Activated CD8-positive, alpha-beta memory T cell treated with anti-CD3 and anti-CD28 coated beads, Interleukin-2, amount 50 U/mL, for 1 hour (primary cell): Measurements from ENCODE around the gene ZNF699.
"Not testable (repeated sequence)": the region's sequence is repeated elsewhere in the genome, so short reads cannot be mapped to it uniquely, and the experiment has no call there.

Experiments
- DNase-seq: peaks from one replicate; pipeline ENCODE4 v3.0.0-alpha.2; 2020; ENCODE audit errors: extremely low read depth

ZNF699 gene

DNA sequence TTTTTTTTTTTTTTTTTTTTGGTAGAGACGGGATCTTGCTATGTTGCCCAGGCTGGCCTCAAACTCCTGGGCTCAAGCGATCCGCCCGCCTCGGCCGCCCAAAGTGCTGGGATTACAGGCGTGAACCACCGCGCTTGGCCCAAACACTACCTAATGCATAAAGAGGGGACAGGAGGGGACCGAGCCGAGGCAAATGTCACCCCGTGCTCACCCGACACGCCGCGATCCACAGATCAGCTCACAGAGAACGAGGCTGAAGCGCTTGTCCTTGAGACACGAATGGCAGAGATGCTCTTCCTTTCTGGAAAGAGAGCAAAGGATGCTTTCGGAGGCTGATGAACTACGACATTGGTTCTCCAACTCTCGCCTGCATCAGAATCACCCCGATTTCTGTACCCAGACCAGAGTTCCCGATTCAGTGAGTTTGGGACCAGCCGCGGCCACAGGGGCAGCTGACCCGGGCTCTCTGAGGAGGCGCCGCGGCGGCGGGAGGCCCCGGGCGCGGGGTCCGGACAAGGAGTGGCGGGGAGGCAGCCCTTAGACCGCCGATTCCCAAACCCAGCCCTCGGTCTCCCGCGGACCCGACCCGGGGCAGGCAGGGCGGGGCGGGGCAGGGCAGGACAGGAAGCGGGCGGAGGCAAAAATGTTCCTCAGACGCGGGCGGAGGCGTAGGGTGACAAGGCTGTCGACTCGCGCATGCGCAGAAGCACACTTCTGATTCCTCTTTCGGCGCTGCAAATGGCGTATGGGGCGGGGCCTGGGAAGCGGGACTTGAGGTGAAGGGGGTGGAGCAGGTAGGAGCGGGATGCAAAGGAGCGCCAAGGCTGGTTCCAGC lies at the start of gene ZNF699:
Gene ZNF699, minus strand, starts transcription at position 700 of the 835 bp plus-strand sequence. CDS start 4,719 bp downstream, outside the sequence.
- DNase-seq, result peak; percentile 98

- no peak for DNase-seq
These were observed 45.0 kb upstream of the ZNF699 start for GRCh38 chr19:9354651-9355050.

GRCh38 chr19:9353011-9353410 lies 43.4 kb upstream of the ZNF699 start:
- DNase-seq, result no peak

DNA sequence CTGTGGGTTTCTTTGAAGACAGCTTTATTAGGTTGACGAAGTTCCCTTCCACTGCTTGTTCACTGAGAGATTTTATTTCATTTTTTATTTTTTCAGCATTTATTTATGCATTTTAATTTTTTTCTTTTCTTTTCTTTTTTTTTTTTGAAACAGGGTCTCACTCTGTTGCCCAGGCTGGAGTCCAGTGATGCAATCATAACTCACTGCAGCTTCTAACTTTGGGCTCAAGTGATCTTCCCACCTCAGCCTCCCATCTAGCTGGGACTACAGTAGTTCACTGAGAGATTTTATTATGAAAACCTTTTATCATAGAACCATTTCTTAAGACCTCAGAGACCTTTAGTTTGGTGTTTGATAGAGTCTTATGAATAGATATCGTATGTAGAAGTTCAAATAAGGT lies 42.9 kb upstream of the ZNF699 start:
- no peak for DNase-seq

GRCh38 chr19:9348671-9349070 lies 39.0 kb upstream of the ZNF699 start:
- no peak for DNase-seq

- DNase-seq, result no peak
These were observed 38.6 kb upstream of the ZNF699 start for GRCh38 chr19:9348253-9348652.

DNA sequence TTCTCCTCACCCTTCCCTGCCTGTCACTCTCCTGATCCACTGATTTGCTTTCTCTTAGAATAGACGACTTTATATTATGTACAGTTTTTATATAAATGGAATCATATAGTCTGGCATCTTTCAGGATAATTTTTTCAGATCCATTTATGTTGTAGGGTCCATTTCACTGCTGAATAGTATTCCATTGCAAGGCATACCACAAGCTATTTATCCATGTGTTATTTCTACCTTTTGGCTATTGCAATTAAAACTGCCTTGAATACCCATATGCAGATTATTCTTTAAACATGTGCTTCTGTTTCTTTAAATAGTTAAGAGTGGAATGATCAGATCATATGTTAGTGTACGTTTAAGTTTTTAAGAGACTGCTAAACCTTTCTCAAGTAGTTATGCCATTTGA lies 35.4 kb upstream of the ZNF699 start:
- no peak for DNase-seq

DNA sequence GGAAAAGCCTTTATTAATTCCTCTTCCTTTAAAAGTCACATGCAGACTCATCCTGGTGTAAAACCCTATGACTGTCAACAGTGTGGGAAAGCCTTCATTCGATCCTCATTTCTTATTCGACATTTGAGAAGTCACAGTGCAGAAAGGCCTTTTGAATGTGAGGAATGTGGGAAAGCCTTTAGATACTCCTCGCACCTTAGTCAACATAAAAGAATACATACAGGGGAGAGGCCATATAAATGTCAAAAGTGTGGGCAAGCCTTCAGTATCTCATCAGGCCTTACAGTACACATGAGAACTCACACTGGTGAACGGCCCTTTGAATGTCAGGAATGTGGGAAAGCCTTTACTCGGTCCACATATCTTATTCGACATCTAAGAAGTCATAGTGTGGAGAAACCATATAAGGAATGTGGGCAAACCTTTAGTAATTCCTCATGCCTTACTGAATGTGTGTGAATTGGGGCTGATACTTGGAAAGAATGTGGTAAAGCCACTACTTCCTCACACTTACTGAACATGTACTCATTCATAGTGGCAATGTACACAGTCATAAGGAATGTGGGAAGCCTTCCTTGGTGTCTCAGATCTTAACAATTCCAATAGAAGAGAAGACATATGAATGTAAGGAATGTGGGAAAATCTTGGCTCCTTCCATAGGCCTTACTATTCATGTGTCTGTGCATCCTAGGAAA lies 33.1 kb upstream of the ZNF699 start:
- DNase-seq, result no peak

GRCh38 chr19:9329999-9330398 lies 20.4 kb upstream of the ZNF699 start:
- DNase-seq, result no peak

- no peak for DNase-seq
These were observed 14.9 kb upstream of the ZNF699 start for GRCh38 chr19:9324584-9324962.

- peak; percentile 89 for DNase-seq
These were observed 14.4 kb upstream of the ZNF699 start, which contains the start of gene ZNF559 for GRCh38 chr19:9323919-9324583. ZNF559 (plus strand) TSS chr19:9324179; CDS start chr19:9338550, 14,371 bp downstream.

- DNase-seq, result no peak
These were observed 13.9 kb upstream of the ZNF699 start for GRCh38 chr19:9323557-9323918.

DNA sequence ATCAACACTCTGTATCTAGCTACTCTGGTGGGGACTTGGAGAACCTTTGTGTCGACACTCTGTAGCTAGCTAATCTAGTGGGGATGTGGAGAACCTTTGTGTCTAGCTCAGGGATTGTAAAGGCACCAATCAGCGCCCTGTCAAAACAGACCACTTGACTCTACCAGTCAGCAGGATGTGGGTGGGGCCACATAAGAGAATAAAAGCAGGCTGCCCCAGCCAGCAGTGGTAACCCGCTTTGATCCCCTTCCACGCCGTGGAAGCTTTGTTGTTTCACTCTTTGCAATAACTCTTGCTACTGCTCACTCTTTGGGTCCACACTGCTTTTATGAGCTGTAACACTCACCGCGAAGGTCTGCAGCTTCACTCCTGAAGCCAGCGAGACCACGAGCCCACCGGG lies 12.6 kb upstream of the ZNF699 start:
- not testable (repeated sequence) for DNase-seq

DNA sequence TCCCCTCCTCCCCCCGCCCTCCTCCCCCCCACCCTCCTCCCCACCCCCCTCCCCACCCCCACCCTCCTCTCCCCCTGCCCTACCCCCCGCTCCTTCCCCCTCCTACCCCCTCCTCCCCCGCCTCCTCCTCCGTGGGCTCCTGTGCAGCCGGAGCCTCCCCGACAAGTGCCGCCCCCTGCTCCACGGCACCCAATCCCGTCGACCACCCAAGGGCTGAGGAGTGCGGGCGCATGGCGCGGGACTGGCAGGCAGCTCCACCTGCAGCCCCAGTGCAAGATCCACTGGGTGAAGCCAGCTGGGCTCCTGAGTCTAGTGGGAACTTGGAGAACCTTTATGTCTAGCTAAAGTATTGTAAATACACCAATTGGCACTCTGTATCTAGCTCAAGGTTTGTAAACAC lies 12.1 kb upstream of the ZNF699 start:
- not testable (repeated sequence) for DNase-seq

GRCh38 chr19:9321338-9321737 lies 11.7 kb upstream of the ZNF699 start:
- DNase-seq, result no peak

GRCh38 chr19:9313756-9314155 lies 4.1 kb upstream of the ZNF699 start:
- no peak for DNase-seq

- no peak for DNase-seq
These were observed 372 bp upstream of the ZNF699 start for GRCh38 chr19:9309974-9310446.

GRCh38 chr19:9308091-9308770 lies 1.4 kb downstream of the ZNF699 start:
- DNase-seq, result no peak

- DNase-seq, result no peak
These were observed 3.2 kb downstream of the ZNF699 start for GRCh38 chr19:9306443-9306842.

- no peak for DNase-seq
These were observed 13.3 kb downstream of the ZNF699 start for GRCh38 chr19:9296336-9296735.

DNA sequence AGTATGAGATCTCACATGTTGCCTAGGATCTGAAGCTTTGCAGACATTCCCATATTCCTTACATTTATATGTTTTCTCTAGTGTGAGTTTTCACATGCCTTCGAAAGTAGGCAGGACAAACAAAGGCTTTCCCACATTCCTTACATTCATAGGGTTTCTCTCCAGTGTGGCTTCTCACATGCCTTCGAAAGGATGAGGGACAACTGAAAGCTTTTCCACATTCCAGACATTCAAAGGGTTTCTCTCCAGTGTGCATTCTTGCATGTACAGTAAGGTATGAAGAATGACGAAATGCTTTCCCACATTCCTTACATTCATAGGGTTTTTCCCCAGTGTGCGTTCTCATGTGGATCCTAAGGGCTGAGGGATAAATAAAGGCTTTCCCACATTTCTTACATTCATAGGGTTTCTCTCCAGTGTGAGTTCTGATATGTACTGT lies 14.2 kb downstream of the ZNF699 start:
- no peak for DNase-seq
